Endodermal cell (in vitro differentiated cells): ENCODE results near the gene BNIPL. TPM values are rescaled to one million over a fixed set of nuclear protein-coding genes. Genes with fewer than 3 reads are reported as not detected.

Experiments
- DNase-seq: peaks from one replicate; pipeline ENCODE4 v3.0.0-alpha.2; 2017
- H3K27ac ChIP-seq: 2 replicates; pipeline ENCODE4 v1.5.1; 2013; ENCODE audit warnings: mild to moderate bottlenecking, low read depth, low read length, moderate library complexity
- H3K27me3 ChIP-seq: 2 replicates; pipeline ENCODE4 v1.6.1; 2013; ENCODE audit warnings: mild to moderate bottlenecking, low read length, moderate library complexity; ENCODE audit not compliant: insufficient read depth, control insufficient read depth, poor library complexity, severe bottlenecking
- H3K36me3 ChIP-seq: 2 replicates; pipeline ENCODE4 v1.7.0; 2013; ENCODE audit warnings: mild to moderate bottlenecking, low read length, moderate library complexity; ENCODE audit not compliant: control insufficient read depth, insufficient read depth
- H3K4me1 ChIP-seq: one replicate; pipeline ENCODE4 v1.7.0; 2013; ENCODE audit warnings: low read length; ENCODE audit not compliant: control insufficient read depth, insufficient read depth
- H3K4me3 ChIP-seq: 2 replicates; pipeline ENCODE4 v1.5.1; 2013; ENCODE audit warnings: mild to moderate bottlenecking, low read length, moderate library complexity
- H3K9ac ChIP-seq: 2 replicates; pipeline ENCODE4 v1.6.1; 2013; ENCODE audit warnings: mild to moderate bottlenecking, low read length, moderate library complexity; ENCODE audit not compliant: poor library complexity, severe bottlenecking; ENCODE audit errors: extremely low read depth
- H3K9me3 ChIP-seq: 2 replicates; pipeline ENCODE4 v1.6.1; 2013; ENCODE audit warnings: mild to moderate bottlenecking, low read length, moderate library complexity; ENCODE audit not compliant: control insufficient read depth
- H3K27ac Mint-ChIP-seq: 2 replicates; pipeline ENCODE4 v1.8.0; 2020; ENCODE audit warnings: mixed read lengths
- H3K27me3 Mint-ChIP-seq: 2 replicates; pipeline ENCODE4 v1.8.0; 2021; ENCODE audit warnings: mild to moderate bottlenecking, mixed read lengths; ENCODE audit not compliant: insufficient read depth
- H3K36me3 Mint-ChIP-seq: 2 replicates; pipeline ENCODE4 v1.8.0; 2020; ENCODE audit warnings: low read depth, mixed read lengths
- H3K4me1 Mint-ChIP-seq: 2 replicates; pipeline ENCODE4 v1.8.0; 2020; ENCODE audit warnings: mixed read lengths
- H3K4me3 Mint-ChIP-seq: 2 replicates; pipeline ENCODE4 v1.8.0; 2020; ENCODE audit warnings: mild to moderate bottlenecking, moderate library complexity, mixed read lengths
- H3K9me3 Mint-ChIP-seq: 2 replicates; pipeline ENCODE4 v1.8.0; 2020; ENCODE audit warnings: mild to moderate bottlenecking, mixed read lengths
- WGBS, 2 experiments: methylation state at CpG; one replicate each; pipeline versions ENCODE4 v1.1.5 to v1.1.7; 2013; ENCODE audit warnings: missing lambda C conversion rate in 2 of 2, mixed read lengths in 1 of 2; ENCODE audit not compliant: insufficient coverage in 1 of 2, insufficient read length in 1 of 2; 5-methylcytosine and 5-hydroxymethylcytosine counted together
- total RNA-seq, 2 donors: library from RNA; stranded (reverse); fragmentation: NEBNext Ultra II Directional in 1 of 2; extraction: Animal tissue kit (Norgen Biotek cat#: 25700) in 1 of 2; gene quantifications; 2 replicates in 1 of 2; 3 replicates in 1 of 2; pipeline ENCODE4 v1.2.1, GENCODE V29; 2021
- TF ChIP-seq, protein P1 (sequence below): fragments of 200-600 bp; sonication (generic); conservative IDR thresholded peaks from 2 replicates; pipeline ENCODE4 v1.5.0; 2021; ENCODE audit warnings: antibody characterized with exemption, mild to moderate bottlenecking

BNIPL gene
- total RNA-seq, 2 donors from 2014 or later: 1.6 to 2.9 TPM

GRCh38 chr1:150999926-151000325 lies 36.5 kb upstream of the BNIPL start:
- 80 to 88% methylated on average over 1 to 2 of the region's 2 CpGs for WGBS, 2 experiments
- H3K9ac ChIP-seq: no peak overlapping the region

DNA sequence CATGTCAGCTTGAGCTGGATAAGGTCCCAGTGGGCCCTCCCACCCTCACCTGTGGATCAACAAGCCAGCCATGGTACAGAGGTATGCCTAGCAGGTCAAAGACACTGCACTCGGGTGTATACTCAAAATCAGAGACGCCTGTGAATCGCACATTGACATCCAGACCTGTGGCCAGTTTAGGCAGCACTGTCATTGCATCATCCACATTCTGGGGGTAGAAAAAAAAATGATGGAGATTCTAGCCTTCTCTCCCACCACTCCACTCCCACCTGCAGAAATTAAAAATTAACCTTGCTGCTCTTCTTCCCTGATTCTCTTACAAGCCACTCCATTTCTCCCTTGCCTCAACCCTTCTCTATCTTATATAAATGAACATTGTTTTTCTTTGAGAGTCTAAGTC lies 36.0 kb upstream of the BNIPL start:
- Histone ChIP-seq H3K9ac (no peak overlapping the region), H3K4me3 (no peak overlapping the region), H3K27me3 (no peaks in the 10 kb centered on the region), H3K36me3 (no peaks in the 10 kb centered on the region), H3K9me3 (no peaks in the 10 kb centered on the region), H3K27ac (no peak overlapping the region), H3K4me1 (peaks cover 2% of the 10 kb centered on the region)
- 95 to 100% methylated on average over 3 of the region's 3 CpGs for WGBS, 2 experiments
- no peak for DNase-seq
- Mint-ChIP-seq H3K27me3 (no peaks in the 10 kb centered on the region), H3K27ac (no peak overlapping the region), H3K4me3 (no peak overlapping the region), H3K9me3 (no peaks in the 10 kb centered on the region), H3K36me3 (no peaks in the 10 kb centered on the region), H3K4me1 (peaks cover 9% of the 10 kb centered on the region)
- TF ChIP-seq, protein P1, sequence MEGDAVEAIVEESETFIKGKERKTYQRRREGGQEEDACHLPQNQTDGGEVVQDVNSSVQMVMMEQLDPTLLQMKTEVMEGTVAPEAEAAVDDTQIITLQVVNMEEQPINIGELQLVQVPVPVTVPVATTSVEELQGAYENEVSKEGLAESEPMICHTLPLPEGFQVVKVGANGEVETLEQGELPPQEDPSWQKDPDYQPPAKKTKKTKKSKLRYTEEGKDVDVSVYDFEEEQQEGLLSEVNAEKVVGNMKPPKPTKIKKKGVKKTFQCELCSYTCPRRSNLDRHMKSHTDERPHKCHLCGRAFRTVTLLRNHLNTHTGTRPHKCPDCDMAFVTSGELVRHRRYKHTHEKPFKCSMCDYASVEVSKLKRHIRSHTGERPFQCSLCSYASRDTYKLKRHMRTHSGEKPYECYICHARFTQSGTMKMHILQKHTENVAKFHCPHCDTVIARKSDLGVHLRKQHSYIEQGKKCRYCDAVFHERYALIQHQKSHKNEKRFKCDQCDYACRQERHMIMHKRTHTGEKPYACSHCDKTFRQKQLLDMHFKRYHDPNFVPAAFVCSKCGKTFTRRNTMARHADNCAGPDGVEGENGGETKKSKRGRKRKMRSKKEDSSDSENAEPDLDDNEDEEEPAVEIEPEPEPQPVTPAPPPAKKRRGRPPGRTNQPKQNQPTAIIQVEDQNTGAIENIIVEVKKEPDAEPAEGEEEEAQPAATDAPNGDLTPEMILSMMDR: no peak

More at GRCh38 chr1:150999926-151000325, 36.5 kb upstream of the BNIPL start:
- Mint-ChIP-seq H3K27ac (no peak overlapping the region), H3K9me3 (no peaks in the 10 kb centered on the region), H3K27me3 (no peaks in the 10 kb centered on the region), H3K4me1 (peaks cover 9% of the 10 kb centered on the region), H3K4me3 (no peak overlapping the region), H3K36me3 (no peaks in the 10 kb centered on the region)
- DNase-seq: no peak
- H3K27me3 ChIP-seq: no peaks in the 10 kb centered on the region
- no peaks in the 10 kb centered on the region for H3K9me3 ChIP-seq
- no peak overlapping the region for H3K27ac ChIP-seq
- no peaks in the 10 kb centered on the region for H3K36me3 ChIP-seq
- no peak overlapping the region for H3K4me3 ChIP-seq
- TF ChIP-seq, protein P1: no peak
- peaks cover 2% of the 10 kb centered on the region for H3K4me1 ChIP-seq

- peaks cover 16% of the 10 kb centered on the region for H3K4me1 Mint-ChIP-seq
Observed at GRCh38 chr1:151001602-151002001, 34.8 kb upstream of the BNIPL start.

More at GRCh38 chr1:151001602-151002001, 34.8 kb upstream of the BNIPL start:
- no peaks in the 10 kb centered on the region for H3K9me3 ChIP-seq
- TF ChIP-seq, protein P1: no peak
- H3K27ac ChIP-seq: no peak overlapping the region
- no peak overlapping the region for H3K4me3 ChIP-seq
- Mint-ChIP-seq H3K27me3 (no peaks in the 10 kb centered on the region), H3K4me3 (no peak overlapping the region), H3K9me3 (no peaks in the 10 kb centered on the region), H3K36me3 (no peaks in the 10 kb centered on the region), H3K27ac (no peak overlapping the region)
- 91 to 98% methylated on average over 4 of the region's 4 CpGs for WGBS, 2 experiments
- no peaks in the 10 kb centered on the region for H3K4me1 ChIP-seq
- H3K27me3 ChIP-seq: no peaks in the 10 kb centered on the region
- H3K36me3 ChIP-seq: no peaks in the 10 kb centered on the region
- DNase-seq: no peak
- no peak overlapping the region for H3K9ac ChIP-seq
